NCI-H82 treated with DMSO at 0.1 percent for 48 hours (cell line): ENCODE measurements around the gene PAQR6.

ENCODE experiments used
- DNase-seq: peaks from one replicate; lab custom pipeline; 2025; ENCODE audit not compliant: unreplicated experiment; lab: John Stamatoyannopoulos, UW

PAQR6 gene

GRCh38 chr1:156196445-156196844 is 51.4 kb downstream of the PAQR6 start:
- DNase-seq = no peak

GRCh38 chr1:156195853-156196252 is 52.0 kb downstream of the PAQR6 start:
- no peak for DNase-seq

DNA sequence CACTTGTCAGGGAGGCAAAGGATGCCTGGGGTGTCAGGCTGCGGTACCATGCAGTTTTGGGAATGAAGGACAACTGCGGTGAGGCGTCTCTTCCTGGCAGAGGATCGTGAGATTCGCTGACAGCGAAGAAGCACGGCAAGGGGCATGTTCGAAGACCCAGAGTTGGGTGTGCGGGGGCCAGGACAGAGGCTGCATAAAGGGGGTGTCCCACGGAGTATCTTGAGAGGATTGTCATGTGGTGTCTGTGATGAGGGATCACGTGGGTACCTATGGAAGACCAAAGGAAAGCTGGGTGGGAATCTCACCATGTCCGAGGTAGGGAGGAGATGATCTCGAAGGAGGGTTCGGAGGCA is 53.6 kb downstream of the PAQR6 start:
- DNase-seq = no peak

GRCh38 chr1:156193488-156194299 is 54.2 kb downstream of the PAQR6 start, which contains the start of gene SLC25A44:
TSS of gene SLC25A44 (plus strand) at chr1:156194104. CDS start at chr1:156199848, 5,744 bp downstream.
- peak; percentile 99 for DNase-seq
